Measurements from ENCODE around the gene CFAP73. TPM values are rescaled to one million over a fixed set of nuclear protein-coding genes. Genes with fewer than 3 reads are reported as not detected.

The CFAP73 gene
- total RNA-seq, 1 experiment from 2014 or later, result 0.94 TPM

- TF ChIP-seq ZNF532 (CRISPR knock-in tag; IDR thresholded peaks at IDR 0.05; ENCODE audit: borderline replicate concordance) (0 out of 2 replicates have a peak, but pooled peaks have one; percentile 44), TP53 (CRISPR knock-in tag; IDR thresholded peaks at IDR 0.05) (no peak), MAX (CRISPR knock-in tag; IDR thresholded peaks at IDR 0.05) (peak; percentile 96), ATF1 (CRISPR knock-in tag; IDR thresholded peaks at IDR 0.05) (0 out of 2 replicates have a peak, but pooled peaks have one; percentile 68), NFATC4 (CRISPR knock-in tag; IDR thresholded peaks at IDR 0.05) (no peak), SP1 (CRISPR knock-in tag; conservative IDR thresholded peaks at IDR 0.05) (peak; percentile 96)
Measured at GRCh38 chr12:113185180-113186032, 35.9 kb downstream of the CFAP73 start, which contains the start of the genes DDX54 and RITA1 (continued).

- Mint-ChIP-seq H3K27me3 (ENCODE audit: low read depth) (no peaks in the 10 kb centered on the region), H3K4me1 (peaks cover 19% of the 10 kb centered on the region), H3K4me3 (peak overlapping the region; percentile 88), H3K36me3 (peaks cover 29% of the 10 kb centered on the region), H3K27ac (no peak overlapping the region), H3K9me3 (no peaks in the 10 kb centered on the region)
- DNase-seq (ENCODE audit: low spot score), result no peak
- ChIA-PET CTCF (interaction anchor here (0.7 to 4.3 kb wide), 8 partner anchors 9 to 239 kb away, joined by 3 to 21 read pairs (median 5); partner anchors contain the start of genes CFAP73 and RASAL1), POLR2A (interaction anchor here (1.6 kb wide), 1 partner anchor 60 kb away, joined by 5 read pairs; no protein-coding TSS in a partner anchor)
- no peak for ATAC-seq
- TF ChIP-seq ATF1 (CRISPR knock-in tag; IDR thresholded peaks at IDR 0.05) (no peak), ETV6 (CRISPR knock-in tag; IDR thresholded peaks at IDR 0.05) (no peak), NFYB (CRISPR knock-in tag; conservative IDR thresholded peaks at IDR 0.05; ENCODE audit: low read depth) (no peak), ZMAT4 (CRISPR knock-in tag; IDR thresholded peaks at IDR 0.05) (no peak), GTF2I (CRISPR knock-in tag; conservative IDR thresholded peaks at IDR 0.05) (0 out of 2 replicates have a peak, but pooled peaks have one; percentile 17)
Measured at GRCh38 chr12:113186033-113186365, 36.5 kb downstream of the CFAP73 start.

GRCh38 chr12:113186666-113187325 is 37.3 kb downstream of the CFAP73 start:
- DNase-seq (ENCODE audit: low spot score) (no peak), ATAC-seq (no peak)
- CTCF ChIA-PET, result interaction anchor here (0.6 to 2.8 kb wide), 4 partner anchors 12 to 239 kb away, joined by 3 to 11 read pairs (median 6); partner anchors contain the start of gene RASAL1
- Mint-ChIP-seq H3K27ac (no peak overlapping the region), H3K36me3 (peaks cover 28% of the 10 kb centered on the region), H3K27me3 (ENCODE audit: low read depth) (no peaks in the 10 kb centered on the region), H3K9me3 (no peaks in the 10 kb centered on the region), H3K4me3 (peak overlapping the region; percentile 88), H3K4me1 (peaks cover 19% of the 10 kb centered on the region)
- POLR2A ChIA-PET, result interaction anchor here (0.8 kb wide), 1 partner anchor 25 kb away, joined by 3 read pairs; no protein-coding TSS in a partner anchor
- TF ChIP-seq ZNF396 (CRISPR knock-in tag; IDR thresholded peaks at IDR 0.05; ENCODE audit: borderline replicate concordance) (no peak), ESRRA (CRISPR knock-in tag; IDR thresholded peaks at IDR 0.05; ENCODE audit: borderline replicate concordance) (no peak), AFF4 (CRISPR knock-in tag; IDR thresholded peaks at IDR 0.05; ENCODE audit: borderline replicate concordance) (no peak), RORB (CRISPR knock-in tag; IDR thresholded peaks at IDR 0.05) (no peak), MXD4 (CRISPR knock-in tag; IDR thresholded peaks at IDR 0.05; ENCODE audit: borderline replicate concordance) (no peak), GRHL2 (CRISPR knock-in tag; IDR thresholded peaks at IDR 0.05; ENCODE audit: insufficient replicate concordance, severe bottlenecking) (no peak), ZNF219 (CRISPR knock-in tag; IDR thresholded peaks at IDR 0.05; ENCODE audit: borderline replicate concordance) (no peak), ZNF532 (CRISPR knock-in tag; IDR thresholded peaks at IDR 0.05; ENCODE audit: borderline replicate concordance) (no peak)
